ENCODE results near the gene IL33.

Gene IL33

DNA sequence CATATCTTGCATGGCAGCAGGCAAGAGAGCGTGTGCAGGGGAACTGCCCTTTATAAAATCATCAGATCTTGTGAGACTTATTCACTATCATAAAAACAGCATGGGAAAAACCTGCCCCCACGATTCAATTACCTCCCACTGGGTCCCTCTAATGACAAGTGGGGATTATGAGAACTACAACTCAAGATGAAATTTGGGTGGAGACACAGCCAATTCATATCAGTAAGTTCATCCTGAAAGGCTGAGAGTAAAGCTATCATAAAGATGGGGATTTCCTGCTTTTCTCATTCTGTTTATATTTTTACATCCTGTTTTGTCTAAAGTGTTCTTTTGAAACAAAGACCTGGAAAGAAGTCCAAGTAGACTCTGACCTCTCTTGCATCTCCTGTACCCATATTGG lies 28.9 kb upstream of the IL33 start:
- TF ChIP-seq, protein P1, sequence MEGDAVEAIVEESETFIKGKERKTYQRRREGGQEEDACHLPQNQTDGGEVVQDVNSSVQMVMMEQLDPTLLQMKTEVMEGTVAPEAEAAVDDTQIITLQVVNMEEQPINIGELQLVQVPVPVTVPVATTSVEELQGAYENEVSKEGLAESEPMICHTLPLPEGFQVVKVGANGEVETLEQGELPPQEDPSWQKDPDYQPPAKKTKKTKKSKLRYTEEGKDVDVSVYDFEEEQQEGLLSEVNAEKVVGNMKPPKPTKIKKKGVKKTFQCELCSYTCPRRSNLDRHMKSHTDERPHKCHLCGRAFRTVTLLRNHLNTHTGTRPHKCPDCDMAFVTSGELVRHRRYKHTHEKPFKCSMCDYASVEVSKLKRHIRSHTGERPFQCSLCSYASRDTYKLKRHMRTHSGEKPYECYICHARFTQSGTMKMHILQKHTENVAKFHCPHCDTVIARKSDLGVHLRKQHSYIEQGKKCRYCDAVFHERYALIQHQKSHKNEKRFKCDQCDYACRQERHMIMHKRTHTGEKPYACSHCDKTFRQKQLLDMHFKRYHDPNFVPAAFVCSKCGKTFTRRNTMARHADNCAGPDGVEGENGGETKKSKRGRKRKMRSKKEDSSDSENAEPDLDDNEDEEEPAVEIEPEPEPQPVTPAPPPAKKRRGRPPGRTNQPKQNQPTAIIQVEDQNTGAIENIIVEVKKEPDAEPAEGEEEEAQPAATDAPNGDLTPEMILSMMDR (IDR thresholded peaks at IDR 0.05; ENCODE audit: extremely low read depth, missing control alignments), result no peak
- no peak for DNase-seq (ENCODE audit: low spot score)

- TF ChIP-seq, protein P1 (IDR thresholded peaks at IDR 0.05; ENCODE audit: extremely low read depth, missing control alignments), result no peak
- no peak for DNase-seq (ENCODE audit: low spot score)
Observed at GRCh38 chr9:6187272-6187671, 28.3 kb upstream of the IL33 start.

DNA sequence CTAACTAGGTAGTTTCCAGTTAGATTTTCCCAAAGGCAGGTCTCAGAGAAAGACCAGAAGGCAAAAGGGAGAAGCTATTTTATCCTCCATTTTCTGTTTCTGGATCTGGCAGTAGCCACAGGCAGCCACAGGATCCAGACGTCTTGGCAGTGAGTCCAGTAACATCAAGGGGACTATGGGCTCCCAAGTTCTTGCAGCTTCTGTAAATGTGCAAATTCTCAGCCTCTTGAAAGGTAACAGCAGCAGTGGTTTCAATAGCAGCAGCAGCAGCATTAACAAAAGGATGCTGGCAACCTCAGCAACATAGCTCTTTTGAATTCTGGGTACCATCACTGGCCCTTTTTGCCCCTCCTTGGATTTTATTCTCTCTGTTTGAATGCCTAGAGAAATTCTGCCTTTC lies 27.1 kb upstream of the IL33 start:
- TF ChIP-seq, protein P1 (IDR thresholded peaks at IDR 0.05; ENCODE audit: extremely low read depth, missing control alignments), result no peak
- DNase-seq (ENCODE audit: low spot score), result no peak

- DNase-seq (ENCODE audit: low spot score), result no peak
- TF ChIP-seq, protein P1 (IDR thresholded peaks at IDR 0.05; ENCODE audit: extremely low read depth, missing control alignments), result no peak
Observed at GRCh38 chr9:6188906-6189305, 26.7 kb upstream of the IL33 start.

GRCh38 chr9:6194934-6195333 lies 20.7 kb upstream of the IL33 start:
- no peak for DNase-seq (ENCODE audit: low spot score)
- TF ChIP-seq, protein P1 (IDR thresholded peaks at IDR 0.05; ENCODE audit: extremely low read depth, missing control alignments), result no peak

DNA sequence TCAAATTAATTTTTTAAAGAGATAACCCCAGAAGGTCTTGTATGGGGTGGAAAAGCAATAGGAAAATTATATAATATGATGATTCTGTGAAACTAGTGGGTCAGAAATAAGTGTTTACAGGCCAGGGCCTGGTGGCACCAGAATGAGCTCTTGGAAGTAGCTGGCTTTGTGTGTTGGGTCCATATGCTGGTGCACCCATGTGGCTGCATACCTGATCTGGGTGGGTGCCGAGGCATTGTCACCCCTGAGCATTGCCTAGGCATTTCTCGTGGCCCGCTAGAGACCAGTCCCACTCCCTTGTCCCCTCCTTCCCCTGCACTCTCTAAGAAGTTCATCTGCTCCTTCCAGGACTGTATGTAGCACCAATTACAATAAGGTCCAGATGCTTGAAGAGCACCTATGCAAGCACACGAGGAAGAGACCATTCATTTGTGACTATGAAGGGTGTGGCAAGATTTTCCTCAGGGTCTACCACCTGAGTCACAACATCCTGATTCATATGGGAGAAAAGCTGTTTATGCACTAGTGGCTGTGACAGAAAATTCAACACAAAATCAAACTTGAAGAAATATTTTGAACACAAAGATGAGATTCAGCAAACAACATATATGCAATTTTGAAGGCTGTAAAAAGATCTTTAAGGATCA lies 19.8 kb upstream of the IL33 start:
- no peak for DNase-seq (ENCODE audit: low spot score)
- TF ChIP-seq, protein P1 (IDR thresholded peaks at IDR 0.05; ENCODE audit: extremely low read depth, missing control alignments), result no peak

DNA sequence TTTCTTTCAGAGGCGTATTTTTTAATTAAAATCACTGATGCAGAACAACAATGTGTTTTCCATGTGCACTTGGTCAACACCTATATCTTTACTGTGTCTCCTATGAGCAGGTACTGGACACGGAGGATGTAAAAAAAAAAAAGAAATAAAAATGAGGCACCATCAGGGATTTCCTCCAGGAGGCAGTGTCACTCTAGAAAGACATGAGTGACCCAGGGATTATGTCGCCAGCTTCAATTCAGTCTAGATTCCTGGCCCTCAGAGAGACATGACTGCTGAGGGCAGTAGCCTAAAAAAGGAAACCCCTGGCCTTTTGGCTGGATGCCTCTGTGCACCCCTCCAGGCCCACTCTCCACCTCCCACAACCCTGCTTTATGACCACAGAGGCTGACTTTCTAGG lies 18.3 kb upstream of the IL33 start:
- TF ChIP-seq, protein P1 (IDR thresholded peaks at IDR 0.05; ENCODE audit: extremely low read depth, missing control alignments), result no peak
- no peak for DNase-seq (ENCODE audit: low spot score)

Measured in GM20000 (cell line).